ENCODE data around the gene SERPINB6. TPM values are rescaled to one million over a fixed set of nuclear protein-coding genes. Genes with fewer than 3 reads are reported as not detected.
"Not testable (repeated sequence)": the region's sequence is repeated elsewhere in the genome, so short reads cannot be mapped to it uniquely, and the experiment has no call there.

SERPINB6 gene
- total RNA-seq, 1 experiment from 2014 or later: 39.0 TPM

- Histone ChIP-seq H2BK5ac (ENCODE audit: insufficient read length, low read length) (no peak overlapping the region), H3K14ac (ENCODE audit: insufficient read depth, low read length) (no peak overlapping the region), H2BK12ac (ENCODE audit: insufficient read length, low read depth, low read length) (peak overlapping the region; percentile 18), H3T11ph (ENCODE audit: low read length) (no peak overlapping the region), H3K23ac (ENCODE audit: insufficient read length, low read depth, low read length) (no peak overlapping the region), H3K18ac (ENCODE audit: insufficient read length, low read depth, low read length) (no peak overlapping the region), H2BK15ac (ENCODE audit: low read depth, low read length) (no peak overlapping the region), H3K4ac (ENCODE audit: low read depth, low read length) (no peak overlapping the region), H3K27ac (ENCODE audit: insufficient read length, low read depth, low read length) (no peak overlapping the region), H4K8ac (replicated peaks; ENCODE audit: insufficient read length, low read depth, low read length) (no peak overlapping the region), H2AK5ac (ENCODE audit: insufficient read length, low read length) (no peak overlapping the region), H3K23me2 (ENCODE audit: insufficient read length, low read depth, low read length, poor library complexity, severe bottlenecking) (no peaks in the 10 kb centered on the region), H4K91ac (ENCODE audit: insufficient read length, low read depth, low read length) (no peak overlapping the region), H3K4me1 (ENCODE audit: insufficient read depth, low read length) (peaks cover 4% of the 10 kb centered on the region; the same call in 1 of the 2 replicates), H3K79me1 (ENCODE audit: insufficient read depth, low read depth, low read length, poor library complexity, severe bottlenecking) (no peaks in the 10 kb centered on the region), H3K9ac (ENCODE audit: extremely low read depth, insufficient read length, low read length) (no peak overlapping the region), H2BK20ac (ENCODE audit: low read depth, low read length, poor library complexity, severe bottlenecking) (no peak overlapping the region), H4K5ac (ENCODE audit: insufficient read length, low read depth, low read length) (no peak overlapping the region), H2AFZ (ENCODE audit: low read length) (no peak overlapping the region), H3K4me2 (ENCODE audit: insufficient read depth, insufficient read length, low read length) (no peak overlapping the region), H3K79me2 (ENCODE audit: insufficient read depth, low read length) (no peaks in the 10 kb centered on the region), H3K56ac (ENCODE audit: insufficient read length, low read depth, low read length) (no peak overlapping the region), H2BK120ac (ENCODE audit: low read depth, low read length, poor library complexity, severe bottlenecking) (no peak overlapping the region), H3K9me3 (ENCODE audit: control insufficient read depth, low read depth, low read length) (no peaks in the 10 kb centered on the region), H4K20me1 (ENCODE audit: control insufficient read depth, insufficient read depth, insufficient read length) (no peaks in the 10 kb centered on the region), H3K27me3 (ENCODE audit: insufficient read depth, low read length) (no peaks in the 10 kb centered on the region)
- Mint-ChIP-seq H3K4me3 (no peak overlapping the region), H3K9me3 (peaks cover 4 to 8% of the 10 kb centered on the region in 2 experiments; a peak in 3 of 5 replicates), H3K36me3 (ENCODE audit: insufficient read depth in 1 of 3, low read depth in 3 of 3) (peaks cover 2 to 13% (median 6%) of the 10 kb centered on the region in 3 experiments), H3K27ac (peak overlapping the region in 2 of 3 experiments; percentile 77 to 91; a peak in 4 of 7 replicates), H3K27me3 (ENCODE audit: low read depth) (no peaks in the 10 kb centered on the region), H3K4me1 (peaks cover 55 to 64% of the 10 kb centered on the region in 2 experiments)
- DNase-seq: peak; percentile 24
- no CpG with 5 or more reads among the region's 4 CpGs for WGBS (ENCODE audit: extremely low coverage, insufficient read length, low lambda C conversion rate)
- TF ChIP-seq, protein P1, sequence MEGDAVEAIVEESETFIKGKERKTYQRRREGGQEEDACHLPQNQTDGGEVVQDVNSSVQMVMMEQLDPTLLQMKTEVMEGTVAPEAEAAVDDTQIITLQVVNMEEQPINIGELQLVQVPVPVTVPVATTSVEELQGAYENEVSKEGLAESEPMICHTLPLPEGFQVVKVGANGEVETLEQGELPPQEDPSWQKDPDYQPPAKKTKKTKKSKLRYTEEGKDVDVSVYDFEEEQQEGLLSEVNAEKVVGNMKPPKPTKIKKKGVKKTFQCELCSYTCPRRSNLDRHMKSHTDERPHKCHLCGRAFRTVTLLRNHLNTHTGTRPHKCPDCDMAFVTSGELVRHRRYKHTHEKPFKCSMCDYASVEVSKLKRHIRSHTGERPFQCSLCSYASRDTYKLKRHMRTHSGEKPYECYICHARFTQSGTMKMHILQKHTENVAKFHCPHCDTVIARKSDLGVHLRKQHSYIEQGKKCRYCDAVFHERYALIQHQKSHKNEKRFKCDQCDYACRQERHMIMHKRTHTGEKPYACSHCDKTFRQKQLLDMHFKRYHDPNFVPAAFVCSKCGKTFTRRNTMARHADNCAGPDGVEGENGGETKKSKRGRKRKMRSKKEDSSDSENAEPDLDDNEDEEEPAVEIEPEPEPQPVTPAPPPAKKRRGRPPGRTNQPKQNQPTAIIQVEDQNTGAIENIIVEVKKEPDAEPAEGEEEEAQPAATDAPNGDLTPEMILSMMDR (conservative IDR thresholded peaks at IDR 0.05): no peak
Observed at GRCh38 chr6:2909718-2910117, 61.6 kb downstream of the SERPINB6 start.

DNA sequence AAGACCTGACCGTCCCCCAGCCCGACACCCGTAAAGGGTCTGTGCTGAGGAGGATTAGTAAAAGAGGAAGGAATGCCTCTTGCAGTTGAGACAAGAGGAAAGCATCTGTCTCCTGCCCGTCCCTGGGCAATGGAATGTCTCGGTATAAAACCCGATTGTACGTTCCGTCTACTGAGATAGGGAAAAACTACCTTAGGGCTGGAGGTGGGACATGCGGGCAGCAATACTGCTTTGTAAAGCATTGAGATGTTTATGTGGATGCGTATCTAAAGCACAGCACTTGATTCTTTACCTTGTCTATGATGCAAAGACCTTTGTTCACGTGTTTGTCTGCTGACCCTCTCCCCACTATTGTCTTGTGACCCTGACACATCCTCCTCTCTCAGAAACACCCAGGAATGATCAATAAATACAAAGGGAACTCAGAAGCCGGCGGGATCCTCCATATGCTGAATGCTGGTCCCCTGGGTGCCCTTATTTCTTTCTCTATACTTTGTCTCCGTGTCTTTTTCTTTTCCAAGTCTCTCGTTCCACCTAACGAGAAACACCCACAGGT lies 62.2 kb downstream of the SERPINB6 start:
- H2BK120ac ChIP-seq (ENCODE audit: low read depth, low read length, poor library complexity, severe bottlenecking); H3K27me3 Mint-ChIP-seq (ENCODE audit: low read depth); H3K79me2 ChIP-seq (ENCODE audit: insufficient read depth, low read length); H4K8ac ChIP-seq (replicated peaks; ENCODE audit: insufficient read length, low read depth, low read length); H2BK15ac ChIP-seq (ENCODE audit: low read depth, low read length); H3K56ac ChIP-seq (ENCODE audit: insufficient read length, low read depth, low read length); H3K4ac ChIP-seq (ENCODE audit: low read depth, low read length); DNase-seq; H4K5ac ChIP-seq (ENCODE audit: insufficient read length, low read depth, low read length); H4K91ac ChIP-seq (ENCODE audit: insufficient read length, low read depth, low read length); H3K9me3 Mint-ChIP-seq; H3K18ac ChIP-seq (ENCODE audit: insufficient read length, low read depth, low read length); H3K79me1 ChIP-seq (ENCODE audit: insufficient read depth, low read depth, low read length, poor library complexity, severe bottlenecking); H3K14ac ChIP-seq (ENCODE audit: insufficient read depth, low read length); H2BK5ac ChIP-seq (ENCODE audit: insufficient read length, low read length); H3K4me2 ChIP-seq (ENCODE audit: insufficient read depth, insufficient read length, low read length); H3K23me2 ChIP-seq (ENCODE audit: insufficient read length, low read depth, low read length, poor library complexity, severe bottlenecking); H3T11ph ChIP-seq (ENCODE audit: low read length); H4K20me1 ChIP-seq (ENCODE audit: control insufficient read depth, insufficient read depth, insufficient read length); H3K9me3 ChIP-seq (ENCODE audit: control insufficient read depth, low read depth, low read length); H3K9ac ChIP-seq (ENCODE audit: extremely low read depth, insufficient read length, low read length); H2BK20ac ChIP-seq (ENCODE audit: low read depth, low read length, poor library complexity, severe bottlenecking); H2BK12ac ChIP-seq (ENCODE audit: insufficient read length, low read depth, low read length); H3K23ac ChIP-seq (ENCODE audit: insufficient read length, low read depth, low read length); H2AK5ac ChIP-seq (ENCODE audit: insufficient read length, low read length); H2AFZ ChIP-seq (ENCODE audit: low read length); H3K4me1 ChIP-seq (ENCODE audit: insufficient read depth, low read length); H3K27me3 ChIP-seq (ENCODE audit: insufficient read depth, low read length): not testable (repeated sequence)
- H3K27ac ChIP-seq (ENCODE audit: insufficient read length, low read depth, low read length): peak overlapping the region; percentile 6
- Mint-ChIP-seq H3K4me3 (peak overlapping the region in 1 of 2 experiments; percentile 5; a peak in 1 of 5 replicates), H3K27ac (peak overlapping the region; percentile 77 to 95 (median 91); a peak in 5 of 7 replicates), H3K4me1 (peaks cover 55 to 68% of the 10 kb centered on the region in 2 experiments), H3K36me3 (ENCODE audit: insufficient read depth in 1 of 3, low read depth in 3 of 3) (peaks cover 2 to 13% (median 6%) of the 10 kb centered on the region in 3 experiments)
- no CpG with 5 or more reads among the region's 16 CpGs for WGBS (ENCODE audit: extremely low coverage, insufficient read length, low lambda C conversion rate)

All from H9 (cell line).